BE2C (cell line): Measurements from ENCODE around the gene BCL2A1.
"Not testable (repeated sequence)": the region's sequence is repeated elsewhere in the genome, so short reads cannot be mapped to it uniquely, and the experiment has no call there.

Experiments used
- DNase-seq: peaks from one replicate; pipeline ENCODE4 v3.0.0-alpha.2; 2020
- H3K27me3 ChIP-seq: fragments of 250-450 bp; sonication (Bioruptor Pico); 2 replicates; pipeline ENCODE4 v1.5.1; 2020; ENCODE audit warnings: mild to moderate bottlenecking
- H3K36me3 ChIP-seq: fragments of 250-450 bp; sonication (Bioruptor Pico); 2 replicates; pipeline ENCODE4 v1.5.1; 2020; ENCODE audit warnings: mild to moderate bottlenecking
- H3K4me1 ChIP-seq: fragments of 250-450 bp; sonication (Bioruptor Pico); 2 replicates; pipeline ENCODE4 v1.5.1; 2020
- H3K4me3 ChIP-seq: 2 replicates; pipeline ENCODE4 v1.5.1; 2011; ENCODE audit warnings: low read depth, low read length
- H3K9me3 ChIP-seq: fragments of 250-450 bp; sonication (Bioruptor Pico); 2 replicates; pipeline ENCODE4 v1.5.1; 2020
- CTCF ChIP-seq: IDR thresholded peaks from 2 replicates; pipeline ENCODE4 v1.5.1; 2012; ENCODE audit warnings: mild to moderate bottlenecking, low read depth, low read length

BCL2A1 gene

GRCh38 chr15:79965846-79966630 lies 5.0 kb downstream of the BCL2A1 start:
- no peaks in the 10 kb centered on the region for H3K36me3 ChIP-seq
- no peaks in the 10 kb centered on the region for H3K4me1 ChIP-seq
- H3K9me3 ChIP-seq = no peaks in the 10 kb centered on the region
- H3K4me3 ChIP-seq = no peak overlapping the region
- TF ChIP-seq CTCF = no peak
- DNase-seq = no peak
- no peaks in the 10 kb centered on the region for H3K27me3 ChIP-seq

- TF ChIP-seq CTCF = no peak
- no peak for DNase-seq
- no peaks in the 10 kb centered on the region for H3K9me3 ChIP-seq
- no peaks in the 10 kb centered on the region for H3K36me3 ChIP-seq
- no peak overlapping the region for H3K4me3 ChIP-seq
- H3K4me1 ChIP-seq = no peaks in the 10 kb centered on the region
- H3K27me3 ChIP-seq = no peaks in the 10 kb centered on the region
Observed at GRCh38 chr15:79964232-79964805, 6.7 kb downstream of the BCL2A1 start.

GRCh38 chr15:79962921-79963320 lies 8.1 kb downstream of the BCL2A1 start:
- H3K9me3 ChIP-seq, H3K4me1 ChIP-seq, H3K4me3 ChIP-seq, H3K36me3 ChIP-seq, DNase-seq, H3K27me3 ChIP-seq: not testable (repeated sequence)

GRCh38 chr15:79962178-79962577 lies 8.8 kb downstream of the BCL2A1 start:
- no peak for DNase-seq
- Histone ChIP-seq H3K9me3 (no peaks in the 10 kb centered on the region), H3K4me1 (peaks cover 6% of the 10 kb centered on the region; the same call in 1 of the 2 replicates), H3K4me3 (no peak overlapping the region), H3K27me3 (no peaks in the 10 kb centered on the region), H3K36me3 (no peaks in the 10 kb centered on the region)
- no peak for TF ChIP-seq CTCF

GRCh38 chr15:79960502-79961212 lies 10.3 kb downstream of the BCL2A1 start:
- Histone ChIP-seq H3K36me3 (no peaks in the 10 kb centered on the region), H3K27me3 (no peaks in the 10 kb centered on the region), H3K4me3 (no peak overlapping the region), H3K9me3 (no peaks in the 10 kb centered on the region), H3K4me1 (peaks cover 6% of the 10 kb centered on the region; the same call in 1 of the 2 replicates)
- DNase-seq = no peak
- TF ChIP-seq CTCF = no peak

GRCh38 chr15:79957741-79958140 lies 13.3 kb downstream of the BCL2A1 start:
- no peaks in the 10 kb centered on the region for H3K27me3 ChIP-seq

More at GRCh38 chr15:79957741-79958140, 13.3 kb downstream of the BCL2A1 start:
- Histone ChIP-seq H3K9me3 (no peaks in the 10 kb centered on the region), H3K36me3 (no peaks in the 10 kb centered on the region), H3K4me3 (no peak overlapping the region), H3K4me1 (peaks cover 6% of the 10 kb centered on the region; the same call in 1 of the 2 replicates)
- DNase-seq = no peak
- no peak for TF ChIP-seq CTCF
